Measurements from ENCODE around the gene NPAS3.

Gene NPAS3

DNA sequence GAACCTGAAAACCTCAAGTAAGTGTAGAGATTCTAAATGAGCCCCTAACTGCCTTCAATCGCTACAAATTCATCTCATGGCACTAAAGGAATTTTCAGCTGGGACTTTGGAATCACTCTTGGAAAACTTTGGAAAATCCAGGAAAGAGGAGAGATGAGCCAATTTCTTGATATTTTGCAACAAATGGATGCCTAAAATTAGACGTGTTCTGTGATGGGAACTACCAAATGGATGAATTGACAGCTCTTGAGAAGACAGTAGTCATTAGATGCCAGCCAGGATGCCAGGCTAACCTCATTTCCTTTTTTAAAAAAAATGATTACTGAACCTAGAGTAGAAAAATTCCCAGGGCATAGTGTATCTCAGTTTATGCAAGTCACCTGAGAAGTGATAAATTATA is 78.3 kb downstream of the NPAS3 start:
- DNase-seq: no peak

DNA sequence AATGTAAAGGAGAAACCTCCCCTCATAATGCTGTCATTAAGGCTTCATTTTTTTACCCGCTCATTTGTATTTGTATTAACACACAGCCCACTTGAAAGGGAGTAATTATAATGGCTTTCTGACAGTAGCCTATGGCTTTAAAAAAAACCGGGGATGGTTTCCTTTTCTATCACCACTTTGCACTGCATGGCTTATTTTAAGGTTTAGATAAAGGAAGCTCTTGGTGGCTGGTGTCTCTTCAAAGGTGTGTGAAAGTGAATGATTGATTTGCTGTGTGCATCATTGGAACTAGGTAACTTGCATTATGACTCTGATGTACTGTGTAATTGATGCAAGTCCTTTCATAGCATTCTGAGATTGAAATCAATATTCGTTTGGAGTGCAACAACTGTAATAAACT is 80.7 kb downstream of the NPAS3 start:
- no peak for DNase-seq

GRCh38 chr14:33026850-33027430 is 88.3 kb downstream of the NPAS3 start:
- DNase-seq: no peak

DNA sequence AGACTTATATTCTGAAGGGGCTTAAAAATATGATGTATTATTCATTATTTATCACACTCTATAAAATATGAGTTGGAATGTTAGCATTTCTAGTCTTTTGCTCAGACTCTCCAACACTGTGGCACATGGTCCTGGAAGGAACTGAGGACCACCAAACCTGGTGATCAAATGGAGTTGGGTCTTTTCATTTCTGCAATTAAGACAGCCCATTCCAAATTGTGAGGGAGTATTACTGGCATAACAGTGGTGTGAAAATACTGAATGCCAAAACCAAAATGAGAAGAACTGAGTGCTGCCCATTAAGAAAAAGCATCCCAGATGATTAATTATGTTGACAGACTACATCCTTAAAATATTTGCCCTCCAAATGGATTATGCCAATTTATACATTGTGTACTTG is 90.8 kb downstream of the NPAS3 start:
- DNase-seq: no peak

DNA sequence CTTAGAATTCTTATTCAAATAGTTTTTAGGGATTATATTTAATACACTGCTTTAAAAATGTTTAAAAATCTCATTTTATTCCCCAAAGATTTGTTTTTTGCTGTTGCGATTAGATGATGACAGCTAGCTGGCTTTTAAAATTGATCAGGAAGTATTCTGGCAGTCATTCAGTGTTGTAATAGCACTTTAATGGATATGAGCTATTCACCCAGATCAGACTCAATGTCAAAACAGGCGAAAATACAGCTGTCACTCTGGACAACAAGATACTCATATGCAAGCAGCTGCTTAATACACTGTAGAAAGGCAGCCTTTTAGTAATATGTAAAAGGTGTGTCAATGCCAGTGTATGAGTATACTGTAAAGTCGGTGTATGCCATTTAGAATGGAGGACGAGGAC is 91.7 kb downstream of the NPAS3 start:
- DNase-seq: no peak

- no peak for DNase-seq
Observed at GRCh38 chr14:33035416-33036194, 96.9 kb downstream of the NPAS3 start.

DNA sequence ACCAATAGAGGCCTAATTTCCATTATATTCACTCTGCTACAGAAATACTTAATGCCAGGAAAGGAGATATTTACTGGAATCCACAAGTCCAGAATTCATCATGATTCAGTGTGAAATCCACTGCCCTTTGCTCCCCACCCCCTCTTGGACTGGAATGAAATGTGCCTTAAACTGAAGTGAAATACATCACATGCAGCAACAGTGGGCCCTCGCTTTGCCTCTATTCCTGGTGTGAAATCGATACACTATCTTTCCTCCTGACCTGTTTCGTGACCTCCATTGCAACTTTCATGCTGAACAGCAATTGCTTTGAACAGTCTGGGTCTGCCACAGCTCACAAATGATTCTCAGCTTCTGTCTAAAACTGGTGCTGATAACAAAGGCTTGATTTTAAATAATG is 100.6 kb downstream of the NPAS3 start:
- no peak for DNase-seq

DNA sequence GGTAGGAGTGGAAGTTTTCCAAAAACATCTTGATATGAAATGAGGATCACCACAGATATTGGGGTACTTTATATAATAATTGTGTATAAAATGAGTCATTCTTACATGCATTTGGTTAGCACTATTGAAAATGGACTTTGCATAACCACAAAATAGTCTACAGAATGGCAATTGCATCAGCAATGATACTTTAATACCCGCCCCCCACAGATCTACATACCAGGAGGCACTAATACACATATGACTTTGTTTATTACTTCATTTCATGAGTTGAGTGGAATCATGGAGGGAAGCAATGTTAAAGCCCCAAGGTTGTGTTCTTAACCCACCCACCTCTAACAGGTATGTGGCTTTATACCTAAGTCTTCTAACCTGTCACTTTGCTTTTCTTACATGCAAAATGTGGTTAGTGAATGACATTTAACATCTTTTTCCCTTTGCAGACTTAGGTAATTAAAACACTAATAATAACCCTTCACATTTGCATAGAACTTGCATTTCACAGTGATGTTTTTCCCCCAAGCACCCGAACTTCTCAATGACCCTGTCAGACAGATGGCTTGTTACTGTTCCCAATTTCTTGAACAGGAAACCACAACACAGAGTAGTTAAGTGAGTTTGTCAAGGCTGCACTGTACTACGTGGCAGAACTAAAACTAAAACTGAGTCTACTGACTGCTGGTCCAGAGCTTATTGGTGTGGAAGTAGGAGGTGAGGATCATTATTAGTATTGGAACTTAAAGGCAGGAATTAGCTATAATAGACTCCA is 101.9 kb downstream of the NPAS3 start:
- no peak for DNase-seq

GRCh38 chr14:33042591-33042990 is 103.9 kb downstream of the NPAS3 start:
- no peak for DNase-seq

DNA sequence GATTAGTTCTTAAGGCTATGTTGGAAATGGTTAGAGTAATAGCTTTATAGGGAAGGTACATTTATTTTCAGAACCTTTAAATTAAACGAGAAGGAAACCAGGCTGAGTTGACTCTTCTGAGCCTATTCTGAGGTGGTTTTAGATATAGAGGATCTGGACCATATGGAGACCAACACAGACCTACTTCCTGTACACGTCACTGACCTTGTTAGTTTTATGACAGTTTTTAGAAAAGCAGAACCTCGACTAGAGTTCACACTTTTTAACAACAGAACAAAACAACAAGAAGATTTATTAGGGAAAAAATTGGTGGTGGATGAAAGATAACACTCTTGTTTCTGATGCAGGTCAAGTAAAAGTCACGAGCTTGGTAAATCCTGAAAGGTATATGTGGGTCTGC is 107.1 kb downstream of the NPAS3 start:
- DNase-seq: no peak

- DNase-seq: no peak
Observed at GRCh38 chr14:33052943-33053342, 114.3 kb downstream of the NPAS3 start.

GRCh38 chr14:33056213-33056612 is 117.5 kb downstream of the NPAS3 start:
- DNase-seq: no peak

DNA sequence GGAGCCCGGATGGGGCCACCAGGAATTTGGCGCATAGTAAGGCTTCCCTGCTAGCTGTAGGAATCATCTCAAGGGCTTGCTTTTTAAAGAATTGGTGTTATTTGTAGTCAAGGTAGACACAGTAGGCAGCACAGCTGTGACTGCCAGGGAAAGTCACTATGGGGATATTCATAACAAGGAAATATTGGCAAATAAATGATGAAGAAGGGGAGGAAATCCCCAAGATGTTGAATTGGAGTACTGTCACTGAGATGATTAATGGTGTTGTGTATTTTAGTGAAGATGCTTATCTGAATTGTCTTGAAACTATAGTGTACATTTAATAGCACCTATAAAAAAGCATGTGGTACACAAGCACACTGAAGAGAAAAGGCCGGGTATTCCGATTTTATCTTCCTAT is 118.9 kb downstream of the NPAS3 start:
- no peak for DNase-seq

- DNase-seq: no peak
Observed at GRCh38 chr14:33061667-33062325, 123.1 kb downstream of the NPAS3 start.

DNA sequence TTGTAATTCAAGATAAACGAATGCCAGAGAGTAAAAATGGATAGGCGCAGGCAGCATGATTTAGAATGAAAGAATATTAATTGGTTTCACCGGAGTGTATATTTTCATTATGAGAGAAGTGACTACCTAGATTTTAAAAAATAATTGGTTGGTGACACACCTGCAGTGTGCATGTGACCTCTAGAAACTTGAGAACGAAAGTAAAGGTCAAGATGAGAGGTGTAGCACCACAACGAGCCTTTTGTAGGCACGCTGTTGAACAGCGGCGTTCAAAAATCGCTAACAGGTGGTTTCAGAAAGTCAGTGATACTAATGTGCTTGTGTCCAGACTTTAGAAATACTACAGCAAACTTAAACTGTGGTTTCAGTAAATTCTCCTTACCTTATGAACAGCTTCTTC is 123.8 kb downstream of the NPAS3 start:
- no peak for DNase-seq

GRCh38 chr14:33062881-33063280 is 124.2 kb downstream of the NPAS3 start:
- DNase-seq: no peak

DNA sequence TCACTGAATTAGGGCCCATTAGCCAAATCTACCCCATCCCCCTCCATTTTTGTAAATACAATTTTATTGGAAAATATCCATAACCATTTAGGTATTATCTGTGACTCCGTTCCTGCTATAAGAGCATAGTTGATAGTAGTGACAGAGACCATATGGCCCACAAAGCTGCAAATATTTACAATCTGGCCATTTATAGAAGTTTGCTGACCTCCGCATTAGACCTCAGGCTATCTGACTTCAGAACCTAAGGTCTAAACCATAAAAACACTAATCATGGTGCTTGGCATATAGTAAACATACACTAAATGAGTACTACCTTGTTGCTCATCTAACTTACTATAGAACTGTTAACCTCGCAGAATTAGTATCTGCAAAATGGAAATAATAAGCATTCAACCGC is 124.8 kb downstream of the NPAS3 start:
- DNase-seq: no peak

GRCh38 chr14:33065634-33066033 is 127.0 kb downstream of the NPAS3 start:
- DNase-seq: no peak

DNA sequence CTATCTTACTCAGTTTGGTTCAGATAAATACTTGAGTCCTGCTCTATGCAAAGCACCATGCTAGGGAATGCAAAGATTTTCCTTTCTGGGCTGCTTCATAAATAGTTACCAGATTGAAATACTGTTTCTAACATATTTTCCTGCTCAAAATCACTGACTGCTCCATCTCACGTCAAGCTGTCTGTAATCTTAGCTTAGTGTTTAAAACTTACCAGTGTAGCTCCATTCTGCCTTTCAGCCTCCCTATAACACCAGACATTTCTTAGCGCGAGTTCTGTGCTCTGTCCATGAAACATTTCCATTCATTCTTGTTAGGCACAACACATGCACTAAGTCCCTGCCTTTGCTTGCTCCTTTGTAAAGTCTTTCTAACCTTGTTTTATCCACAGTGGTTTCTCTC is 129.4 kb downstream of the NPAS3 start:
- no peak for DNase-seq

DNA sequence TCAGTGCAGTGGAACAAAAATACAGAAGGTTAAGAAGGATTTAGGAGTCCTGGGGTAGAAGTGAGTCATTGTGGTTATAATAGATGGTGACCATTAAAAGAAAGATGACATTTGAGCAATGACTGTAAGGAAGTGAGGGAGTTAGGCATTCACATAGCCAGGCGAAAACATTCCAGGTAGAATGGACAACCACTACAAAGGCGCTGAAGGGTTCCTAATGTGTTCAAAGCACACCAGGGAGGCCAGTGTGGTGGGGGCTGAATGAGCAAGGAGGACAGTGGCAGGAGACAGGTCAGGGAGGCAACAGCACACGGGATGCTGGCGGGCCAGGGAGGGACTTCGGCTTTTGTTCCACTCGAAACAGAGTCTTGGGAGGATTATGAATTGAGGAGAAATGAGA is 129.9 kb downstream of the NPAS3 start:
- no peak for DNase-seq

DNA sequence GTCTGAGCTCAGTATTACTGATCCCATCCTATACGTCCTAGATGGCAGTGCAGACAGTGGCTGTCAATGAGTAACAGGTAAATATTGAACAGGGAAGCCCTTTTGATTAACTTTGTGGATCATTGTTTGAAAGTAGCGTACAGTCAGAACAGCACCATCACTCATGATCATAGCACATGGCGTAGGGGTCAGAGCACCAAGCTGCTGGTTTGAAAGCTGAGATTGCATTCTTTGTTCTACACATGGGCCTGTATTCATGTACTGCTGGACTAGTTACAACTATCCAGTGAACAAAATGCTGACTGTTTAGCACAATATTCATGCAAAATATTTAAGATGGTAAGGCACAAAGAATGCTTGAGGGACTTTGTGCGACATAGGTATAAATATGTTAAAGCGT is 131.8 kb downstream of the NPAS3 start:
- DNase-seq: no peak

DNA sequence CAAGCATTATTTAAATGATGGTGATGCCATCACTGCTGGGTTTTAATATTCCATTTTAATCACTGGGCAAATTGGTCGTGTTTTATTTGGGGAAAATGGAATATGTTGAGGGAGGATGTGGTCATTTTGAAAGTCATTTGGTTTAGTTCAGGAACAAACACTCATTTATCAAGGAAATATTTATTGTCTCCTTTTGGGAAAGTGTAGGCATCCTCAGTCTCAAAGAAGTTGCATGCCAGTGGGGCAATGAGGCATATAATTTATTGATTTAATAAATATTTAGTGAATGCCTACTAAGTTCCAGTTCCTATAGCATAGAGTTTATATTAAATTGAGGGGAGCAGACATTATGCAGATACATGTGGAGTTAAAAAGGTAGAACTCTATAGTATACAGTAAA is 134.3 kb downstream of the NPAS3 start:
- DNase-seq: no peak

DNA sequence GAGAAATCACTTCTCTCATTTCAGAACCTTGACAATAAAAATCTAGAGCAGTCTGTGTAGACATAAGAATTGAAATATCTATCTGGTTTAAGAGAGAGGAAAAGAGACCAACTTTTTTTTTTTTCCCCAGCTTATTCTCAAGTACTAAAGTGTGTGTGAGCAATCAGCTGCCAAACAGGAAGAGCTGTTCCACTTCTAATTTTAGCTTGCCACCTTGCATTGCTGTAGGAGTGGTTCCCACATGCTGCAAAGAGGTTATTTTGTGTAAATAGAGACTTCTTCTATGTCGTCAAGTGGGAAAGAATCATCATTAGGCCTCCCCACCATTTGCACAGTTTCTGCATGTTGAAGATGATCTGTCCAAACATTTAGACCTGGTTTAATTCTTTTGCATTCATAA is 142.6 kb downstream of the NPAS3 start:
- no peak for DNase-seq

DNA sequence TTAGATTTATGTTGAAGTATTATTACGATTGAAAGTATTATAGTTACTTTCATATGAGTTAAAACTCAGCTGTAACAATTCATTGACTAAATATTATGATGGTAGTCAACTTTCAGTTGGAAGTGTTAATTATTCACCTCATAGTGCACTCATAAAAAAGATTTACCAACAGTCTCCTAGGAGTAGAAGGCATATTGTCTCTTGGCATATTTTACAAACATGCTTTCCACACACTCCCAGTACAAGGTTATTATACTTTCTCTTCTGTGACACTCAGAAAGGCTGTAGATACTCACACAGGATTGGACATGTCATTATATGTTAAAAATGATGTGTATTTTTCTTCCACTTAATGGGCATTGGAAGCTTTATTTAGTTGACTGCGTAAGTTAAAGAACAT is 147.1 kb downstream of the NPAS3 start:
- DNase-seq: no peak

All from suppressor macrophage treated with lipopolysaccharide for 4 hours (primary cell).